Measurements from ENCODE around the gene IL3.

DNA sequence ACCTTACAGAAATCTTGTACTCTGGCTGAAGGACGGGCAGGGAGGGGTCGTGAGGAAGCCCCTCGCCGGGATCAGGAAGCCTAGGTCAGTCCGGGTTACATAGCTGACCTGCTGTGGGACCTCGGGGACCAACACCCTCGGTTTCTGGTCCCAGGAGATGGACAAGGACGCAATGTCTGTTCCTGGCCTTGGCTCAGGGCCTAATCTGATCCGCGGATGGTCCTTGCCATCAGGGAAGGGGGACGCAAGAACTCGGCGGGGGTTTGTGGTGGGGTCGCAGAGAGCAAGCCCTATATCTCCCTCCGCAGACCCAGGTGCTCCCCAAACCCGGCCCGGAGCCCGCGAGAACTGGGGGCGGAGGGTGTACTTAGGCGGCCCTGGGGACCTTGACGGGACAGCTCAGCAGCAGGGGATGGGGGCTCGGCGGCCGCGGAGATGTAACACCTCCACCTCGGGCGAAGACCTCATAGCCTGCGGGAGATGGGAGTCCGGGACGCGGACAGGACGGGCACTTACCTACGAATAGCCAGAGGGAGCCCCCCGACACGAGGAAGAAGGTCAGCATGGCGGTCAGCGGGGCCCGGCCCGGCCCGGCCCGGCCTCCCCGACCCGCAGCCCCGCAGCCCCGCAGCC is 49.4 kb upstream of the IL3 start:
- TF ChIP-seq POLR2A (IDR thresholded peaks at IDR 0.05) = no peak
- TF ChIP-seq, protein P1, sequence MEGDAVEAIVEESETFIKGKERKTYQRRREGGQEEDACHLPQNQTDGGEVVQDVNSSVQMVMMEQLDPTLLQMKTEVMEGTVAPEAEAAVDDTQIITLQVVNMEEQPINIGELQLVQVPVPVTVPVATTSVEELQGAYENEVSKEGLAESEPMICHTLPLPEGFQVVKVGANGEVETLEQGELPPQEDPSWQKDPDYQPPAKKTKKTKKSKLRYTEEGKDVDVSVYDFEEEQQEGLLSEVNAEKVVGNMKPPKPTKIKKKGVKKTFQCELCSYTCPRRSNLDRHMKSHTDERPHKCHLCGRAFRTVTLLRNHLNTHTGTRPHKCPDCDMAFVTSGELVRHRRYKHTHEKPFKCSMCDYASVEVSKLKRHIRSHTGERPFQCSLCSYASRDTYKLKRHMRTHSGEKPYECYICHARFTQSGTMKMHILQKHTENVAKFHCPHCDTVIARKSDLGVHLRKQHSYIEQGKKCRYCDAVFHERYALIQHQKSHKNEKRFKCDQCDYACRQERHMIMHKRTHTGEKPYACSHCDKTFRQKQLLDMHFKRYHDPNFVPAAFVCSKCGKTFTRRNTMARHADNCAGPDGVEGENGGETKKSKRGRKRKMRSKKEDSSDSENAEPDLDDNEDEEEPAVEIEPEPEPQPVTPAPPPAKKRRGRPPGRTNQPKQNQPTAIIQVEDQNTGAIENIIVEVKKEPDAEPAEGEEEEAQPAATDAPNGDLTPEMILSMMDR (IDR thresholded peaks at IDR 0.05) = no peak
